Measurements from ENCODE around the gene MLIP.

- no peak for TF ChIP-seq EZH2 (IDR thresholded peaks at IDR 0.05; ENCODE audit: low read depth, unreplicated experiment)
- TF ChIP-seq EZH2phosphoT487 (IDR thresholded peaks at IDR 0.05; ENCODE audit: unreplicated experiment) = no peak
- TF ChIP-seq CTCF (conservative IDR thresholded peaks at IDR 0.05; ENCODE audit: low read depth in 2 of 2) = no peak
- TF ChIP-seq REST (IDR thresholded peaks at IDR 0.05; ENCODE audit: unreplicated experiment) = no peak
- no peak for TF ChIP-seq POLR2AphosphoS5 (IDR thresholded peaks at IDR 0.05; ENCODE audit: low read depth)
- no peak for TF ChIP-seq ZNF331 (CRISPR knock-in tag; IDR thresholded peaks at IDR 0.05; ENCODE audit: low read depth)
- TF ChIP-seq CREB1 (CRISPR knock-in tag; IDR thresholded peaks at IDR 0.05; ENCODE audit: low read depth) = no peak
- no peak for TF ChIP-seq NANOG (IDR thresholded peaks at IDR 0.05; ENCODE audit: borderline replicate concordance)
- TF ChIP-seq JUNB (IDR thresholded peaks at IDR 0.05; ENCODE audit: unreplicated experiment) = no peak
- TF ChIP-seq ETS1 (IDR thresholded peaks at IDR 0.05) = no peak
- TF ChIP-seq ZNF114 (CRISPR knock-in tag; IDR thresholded peaks at IDR 0.05) = no peak
- TF ChIP-seq STAT1 (IDR thresholded peaks at IDR 0.05; ENCODE audit: unreplicated experiment) = no peak
- TF ChIP-seq ZNF462 (CRISPR knock-in tag; IDR thresholded peaks at IDR 0.05) = no peak
Measured at GRCh38 chr6:54289426-54289825, 178.2 kb downstream of the MLIP start.
